Adrenal gland (tissue), 12 donors: ENCODE data around the gene PCDH18. TPM values are rescaled to one million over a fixed set of nuclear protein-coding genes. Genes with fewer than 3 reads are reported as not detected.

ENCODE experiments used
- DNase-seq, 7 donors: peaks; one replicate each; pipeline ENCODE4 v3.0.0-alpha.2; 2019 to 2020
- H3K27ac ChIP-seq, 5 donors: fragments of 200-600 bp; sonication (generic) in 4 of 5; 1 replicate in 3 of 5; 2 replicates in 2 of 5; pipeline versions ENCODE4 v1.5.1 to v1.8.0; 2016 to 2020; ENCODE audit warnings: mild to moderate bottlenecking in 1 of 5
- H3K27me3 ChIP-seq: fragments of 200-600 bp; 2 replicates; pipeline ENCODE4 v1.8.0; 2021
- H3K36me3 ChIP-seq, 2 donors: fragments of 200-600 bp; replicated peaks in 1 of 2; 1 replicate in 1 of 2; 2 replicates in 1 of 2; pipeline versions ENCODE4 v1.5.1 to v1.8.0; 2018 to 2022
- H3K4me1 ChIP-seq, 2 donors: fragments of 200-600 bp; replicated peaks in 1 of 2; 1 replicate in 1 of 2; 2 replicates in 1 of 2; pipeline versions ENCODE4 v1.5.1 to v1.8.0; 2018 to 2021
- H3K4me3 ChIP-seq, 4 donors: fragments of 200-600 bp; sonication (generic) in 3 of 4; one replicate each; pipeline ENCODE4 v1.5.1; 2016 to 2018
- H3K9me3 ChIP-seq, 3 donors: fragments of 200-600 bp; sonication (generic) in 1 of 3; replicated peaks in 1 of 3; 1 replicate in 2 of 3; 2 replicates in 1 of 3; pipeline versions ENCODE4 v1.5.1 to v1.8.0; 2016 to 2021
- POLR2A ChIP-seq, 2 donors: fragments of 450-650 bp; IDR thresholded peaks; one replicate each; pipeline ENCODE4 v1.6.1; 2017; ENCODE audit warnings: antibody characterized with exemption in 2 of 2, mild to moderate bottlenecking in 2 of 2, moderate library complexity in 1 of 2
- WGBS, 4 donors: extraction: QIAGEN DNeasy Blood & Tissue Kit in 2 of 4; methylation state at CpG; one replicate each; pipeline versions ENCODE4 v1.1.5 to v1.1.7; 2013 to 2017; 5-methylcytosine and 5-hydroxymethylcytosine counted together
- intact Hi-C, 2 donors: fragments of 100-400 bp; cut with DNase I; formaldehyde crosslinking; loops; one replicate each; pipeline versions ENCODE4 v1.14.1 to v1.15.0; 2022 to 2023
- polyA plus RNA-seq, 3 donors: library from polyadenylated mRNA; stranded (reverse); fragments of 200-250 nt in 2 of 3; fragments of 350-450 nt in 1 of 3; fragmentation: Illumina TruSeq in 1 of 3; extraction: RNeasy Lipid Tissue Mini Kit (QIAGEN cat#74804) in 1 of 3; gene quantifications; one replicate each; pipeline ENCODE4 v1.2.3, GENCODE V29; 2013 to 2014
- total RNA-seq, 9 donors: library from RNA; depleted of rRNA in 4 of 9; stranded (reverse); fragments of >200 nt in 4 of 9; fragments of 120-200 nt in 1 of 9; fragmentation: NEBNext Ultra II Directional in 1 of 9; extraction: Animal tissue kit (Norgen Biotek cat#: 25700) in 1 of 9; gene quantifications; one replicate each; pipeline versions ENCODE4 v1.1.0 to v1.2.4, GENCODE V29; 2013 to 2023
- TF ChIP-seq, protein P1 (sequence below), 6 experiments: fragments of 450-650 bp in 4 of 6; fragments of 200-600 bp in 2 of 6; sonication (generic) in 1 of 6; IDR thresholded peaks; 1 replicate in 5 of 6; 2 replicates in 1 of 6; pipeline versions ENCODE4 v1.5.1 to v1.8.0; 2016 to 2021; ENCODE audit warnings: antibody characterized with exemption in 6 of 6, mild to moderate bottlenecking in 2 of 6, moderate library complexity in 1 of 6
- donor health status: healthy with polysubstance abuse.
- donor health status: Bipolar disorder and iron deficiency.
- donor health status: DM: yes; HTN: yes; CAD: no.
- donor health status: DM: no; HTN: no; CAD: no.
- donor health status: DM: no; HTN: no; CAD: no.
- donor health status: DM: yes; HTN: yes; CAD: no.

The PCDH18 gene
- total and polyA plus RNA-seq, 12 donors = 2.6 to 54.7 (median 8.5) TPM

DNA sequence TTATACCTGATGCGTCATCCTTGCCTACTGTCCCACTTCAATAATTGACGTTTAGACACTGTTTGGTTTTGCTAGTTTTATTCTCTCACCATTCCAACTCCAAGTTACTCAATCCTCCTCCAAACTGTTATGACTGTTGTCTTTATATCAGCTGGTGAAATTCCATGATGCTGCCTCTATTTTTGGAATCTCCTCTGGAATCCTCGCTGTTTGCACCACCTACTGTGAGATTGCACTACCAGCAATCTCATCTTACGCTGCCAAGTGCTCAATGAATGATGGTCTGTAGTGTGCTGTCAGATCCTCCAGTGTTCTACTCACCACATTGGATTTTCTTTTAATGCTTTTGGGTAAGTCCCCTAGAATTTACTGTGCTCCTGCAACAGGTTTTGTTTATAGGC is 13.2 kb upstream of the PCDH18 start:
- TF ChIP-seq, protein P1, sequence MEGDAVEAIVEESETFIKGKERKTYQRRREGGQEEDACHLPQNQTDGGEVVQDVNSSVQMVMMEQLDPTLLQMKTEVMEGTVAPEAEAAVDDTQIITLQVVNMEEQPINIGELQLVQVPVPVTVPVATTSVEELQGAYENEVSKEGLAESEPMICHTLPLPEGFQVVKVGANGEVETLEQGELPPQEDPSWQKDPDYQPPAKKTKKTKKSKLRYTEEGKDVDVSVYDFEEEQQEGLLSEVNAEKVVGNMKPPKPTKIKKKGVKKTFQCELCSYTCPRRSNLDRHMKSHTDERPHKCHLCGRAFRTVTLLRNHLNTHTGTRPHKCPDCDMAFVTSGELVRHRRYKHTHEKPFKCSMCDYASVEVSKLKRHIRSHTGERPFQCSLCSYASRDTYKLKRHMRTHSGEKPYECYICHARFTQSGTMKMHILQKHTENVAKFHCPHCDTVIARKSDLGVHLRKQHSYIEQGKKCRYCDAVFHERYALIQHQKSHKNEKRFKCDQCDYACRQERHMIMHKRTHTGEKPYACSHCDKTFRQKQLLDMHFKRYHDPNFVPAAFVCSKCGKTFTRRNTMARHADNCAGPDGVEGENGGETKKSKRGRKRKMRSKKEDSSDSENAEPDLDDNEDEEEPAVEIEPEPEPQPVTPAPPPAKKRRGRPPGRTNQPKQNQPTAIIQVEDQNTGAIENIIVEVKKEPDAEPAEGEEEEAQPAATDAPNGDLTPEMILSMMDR (IDR thresholded peaks at IDR 0.05) = peak in 1 of 6 experiments; percentile 7
- no peak for TF ChIP-seq POLR2A (IDR thresholded peaks at IDR 0.05)
- H3K27me3 ChIP-seq = no peaks in the 10 kb centered on the region
- H3K9me3 ChIP-seq = no peaks in the 10 kb centered on the region
- DNase-seq = peak in 1 of 7 donors; percentile 11
- H3K4me3 ChIP-seq = no peak overlapping the region
- peak overlapping the region in 1 of 5 donors; percentile 10 for H3K27ac ChIP-seq
- H3K4me1 ChIP-seq = no peaks in the 10 kb centered on the region
- intact Hi-C loops = no loop called here
- no peaks in the 10 kb centered on the region for H3K36me3 ChIP-seq
- WGBS, 4 donors = 58 to 67% (median 63%) methylated on average over 4 of the region's 4 CpGs

DNA sequence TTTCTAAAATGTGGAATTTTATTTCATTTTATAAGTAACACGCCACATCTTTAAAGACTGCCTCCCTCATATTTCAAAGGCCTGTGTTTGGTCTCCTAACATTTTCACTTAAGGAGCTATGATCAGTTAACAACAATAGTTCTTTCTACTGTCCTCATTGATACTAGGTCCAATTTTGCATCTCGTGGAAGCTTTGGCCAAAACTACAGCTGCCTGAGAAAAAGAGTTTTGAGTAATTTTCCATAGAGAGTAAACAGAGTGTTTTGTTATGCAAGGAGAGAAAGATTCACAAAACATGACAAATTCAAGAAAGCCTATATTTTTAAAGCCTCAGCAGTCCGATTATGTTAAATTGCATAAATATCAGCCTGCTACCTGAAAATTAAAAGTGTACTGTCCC is 11.4 kb upstream of the PCDH18 start:
- no peaks in the 10 kb centered on the region for H3K27me3 ChIP-seq
- 47 to 69% (median 56%) methylated on average over 3 of the region's 3 CpGs for WGBS, 4 donors
- H3K4me1 ChIP-seq = no peaks in the 10 kb centered on the region
- intact Hi-C loops = no loop called here
- H3K4me3 ChIP-seq = no peak overlapping the region
- H3K27ac ChIP-seq = no peak overlapping the region
- TF ChIP-seq, protein P1 (IDR thresholded peaks at IDR 0.05) = no peak
- no peak for TF ChIP-seq POLR2A (IDR thresholded peaks at IDR 0.05)
- H3K36me3 ChIP-seq = no peaks in the 10 kb centered on the region
- H3K9me3 ChIP-seq = no peaks in the 10 kb centered on the region
- DNase-seq = no peak

DNA sequence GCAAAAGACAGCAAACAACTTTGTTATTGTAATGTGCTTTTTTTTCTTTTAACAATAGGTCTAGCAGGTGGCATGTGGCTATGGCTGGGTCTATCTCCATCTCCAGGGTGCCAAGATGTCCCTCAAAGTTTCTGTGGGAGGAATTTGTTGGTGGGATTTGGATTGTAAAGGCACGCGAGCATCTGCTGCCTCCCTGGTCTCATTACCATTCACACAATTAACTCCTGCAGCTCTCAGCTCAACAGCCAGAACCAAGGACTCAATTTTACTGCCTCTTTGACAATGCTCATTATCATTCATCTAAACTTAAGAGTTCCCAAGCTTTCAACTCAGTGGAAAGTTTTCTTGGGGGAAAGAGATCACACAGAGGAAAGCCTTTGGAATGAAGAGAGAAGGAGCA is 10.9 kb upstream of the PCDH18 start:
- H3K9me3 ChIP-seq = no peaks in the 10 kb centered on the region
- no peak for DNase-seq
- H3K27ac ChIP-seq = peak overlapping the region in 1 of 5 donors; percentile 24
- intact Hi-C loops = no loop called here
- H3K4me3 ChIP-seq = peak overlapping the region in 1 of 4 donors; percentile 13
- no peaks in the 10 kb centered on the region for H3K4me1 ChIP-seq
- 73 to 95% (median 83%) methylated on average over 2 of the region's 2 CpGs for WGBS, 4 donors
- H3K36me3 ChIP-seq = no peaks in the 10 kb centered on the region
- TF ChIP-seq, protein P1 (IDR thresholded peaks at IDR 0.05) = no peak
- TF ChIP-seq POLR2A (IDR thresholded peaks at IDR 0.05) = no peak
- H3K27me3 ChIP-seq = no peaks in the 10 kb centered on the region

DNA sequence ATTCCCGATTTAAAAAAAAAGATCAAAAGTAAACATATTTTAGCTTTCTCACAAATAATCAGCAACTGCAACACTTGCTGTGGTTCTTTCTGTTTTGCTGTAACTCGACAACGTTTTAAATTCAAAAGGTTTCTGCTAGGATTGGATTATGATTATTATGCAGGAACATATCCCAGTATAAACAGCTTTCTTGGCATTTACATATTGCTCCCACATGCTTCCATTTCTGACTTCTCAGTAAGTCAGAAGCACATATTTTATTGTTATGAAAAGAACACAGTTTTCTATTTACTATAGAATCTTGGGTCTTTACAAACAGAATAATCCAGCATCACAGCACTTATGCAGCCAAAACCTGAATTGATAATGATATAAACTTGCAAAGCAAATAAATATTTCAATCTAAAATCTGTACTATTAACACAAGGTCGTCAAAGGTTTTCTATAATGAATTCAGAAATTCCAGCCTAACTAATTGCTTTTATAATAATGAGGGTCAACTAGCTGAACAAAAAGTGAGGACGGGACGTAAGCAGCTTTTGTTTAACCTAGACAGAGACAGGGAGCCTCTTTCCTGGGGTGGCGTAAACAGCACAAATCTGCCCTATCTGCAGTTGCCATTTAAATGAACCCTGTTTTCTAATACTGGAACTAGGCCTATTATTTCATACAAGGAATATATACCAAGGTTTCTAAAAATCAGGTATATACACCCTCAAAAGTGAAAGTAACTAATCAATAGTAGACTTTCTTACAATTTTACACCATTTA is 9.8 kb upstream of the PCDH18 start:
- DNase-seq = no peak
- WGBS, 4 donors = 51 to 63% (median 54%) methylated on average over 7 of the region's 7 CpGs
- Histone ChIP-seq H3K36me3 (no peaks in the 10 kb centered on the region), H3K9me3 (no peaks in the 10 kb centered on the region), H3K4me3 (peak overlapping the region in 1 of 4 donors; percentile 13), H3K27me3 (no peaks in the 10 kb centered on the region), H3K4me1 (no peaks in the 10 kb centered on the region), H3K27ac (peak overlapping the region in 3 of 5 donors; percentile 8 to 31 (median 24))
- TF ChIP-seq, protein P1 (IDR thresholded peaks at IDR 0.05) = no peak
- no peak for TF ChIP-seq POLR2A (IDR thresholded peaks at IDR 0.05)
- intact Hi-C loops = no loop called here
